Left forelimb (tissue), 1 donor: ENCODE data around the gene N4BP2.
"Not testable (repeated sequence)": the region's sequence is repeated elsewhere in the genome, so short reads cannot be mapped to it uniquely, and the experiment has no call there.

Experiments
- DNase-seq: peaks from one replicate; pipeline ENCODE4 v3.0.0-alpha.2; 2018; ENCODE audit warnings: low spot score

N4BP2 gene

GRCh38 chr4:40056716-40057585, at the start of gene N4BP2:
Gene N4BP2 (plus strand): TSS chr4:40056850. CDS start chr4:40097341, 40,491 bp downstream.
- peak; percentile 92 for DNase-seq

GRCh38 chr4:40016007-40016406, 40.6 kb upstream of the N4BP2 start:
- DNase-seq = no peak

DNA sequence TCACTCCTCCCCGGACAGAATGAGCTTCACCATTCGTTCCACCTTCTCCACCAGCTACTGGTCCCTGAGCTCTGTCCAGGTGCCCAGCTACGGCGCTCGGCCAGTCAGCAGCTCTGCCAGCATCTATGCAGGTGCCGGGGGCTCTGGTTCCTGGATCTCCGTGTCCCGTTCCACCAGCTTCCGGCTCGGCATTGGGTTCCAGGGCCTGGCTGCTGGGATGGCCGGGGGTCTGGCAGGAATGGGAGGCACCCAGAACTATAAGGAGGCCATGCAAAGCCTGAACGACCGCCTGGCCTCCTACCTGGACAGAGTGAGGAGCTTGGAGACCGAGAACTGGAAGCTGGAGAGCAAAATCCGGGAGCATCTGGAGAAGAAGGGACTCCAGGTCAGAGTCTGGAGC, 36.4 kb upstream of the N4BP2 start:
- no peak for DNase-seq

GRCh38 chr4:40021116-40021515, 35.5 kb upstream of the N4BP2 start:
- DNase-seq = not testable (repeated sequence)

- not testable (repeated sequence) for DNase-seq
These were observed 32.6 kb upstream of the N4BP2 start for GRCh38 chr4:40024049-40024448.

- no peak for DNase-seq
These were observed 23.9 kb upstream of the N4BP2 start for GRCh38 chr4:40032785-40033184.

DNA sequence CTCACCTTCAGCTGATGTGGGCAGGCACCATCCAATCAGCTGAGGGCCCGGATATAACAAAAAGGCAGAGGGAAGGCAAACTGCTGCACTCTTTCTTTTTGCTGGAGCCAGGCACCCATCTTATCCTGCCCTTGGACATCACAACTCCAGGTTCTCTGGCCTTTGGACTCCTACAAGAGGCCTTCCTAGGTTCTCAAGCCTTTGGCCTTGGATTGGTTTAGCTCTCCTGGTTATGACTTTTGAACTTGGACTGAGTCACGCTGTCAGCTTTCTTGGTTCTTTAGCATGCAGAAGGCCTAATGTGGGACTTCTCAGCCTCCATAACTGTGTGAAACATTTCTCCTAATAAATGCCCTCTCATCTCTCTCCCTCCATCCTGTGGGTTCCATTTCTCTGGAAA, 23.0 kb upstream of the N4BP2 start:
- no peak for DNase-seq

- DNase-seq = no peak
These were observed 17.7 kb upstream of the N4BP2 start for GRCh38 chr4:40038977-40039376.

- DNase-seq = no peak
These were observed 15.7 kb upstream of the N4BP2 start for GRCh38 chr4:40040908-40041307.

- no peak for DNase-seq
These were observed 12.9 kb upstream of the N4BP2 start for GRCh38 chr4:40043786-40044185.

- no peak for DNase-seq
These were observed 10.2 kb upstream of the N4BP2 start for GRCh38 chr4:40046311-40046980.

DNA sequence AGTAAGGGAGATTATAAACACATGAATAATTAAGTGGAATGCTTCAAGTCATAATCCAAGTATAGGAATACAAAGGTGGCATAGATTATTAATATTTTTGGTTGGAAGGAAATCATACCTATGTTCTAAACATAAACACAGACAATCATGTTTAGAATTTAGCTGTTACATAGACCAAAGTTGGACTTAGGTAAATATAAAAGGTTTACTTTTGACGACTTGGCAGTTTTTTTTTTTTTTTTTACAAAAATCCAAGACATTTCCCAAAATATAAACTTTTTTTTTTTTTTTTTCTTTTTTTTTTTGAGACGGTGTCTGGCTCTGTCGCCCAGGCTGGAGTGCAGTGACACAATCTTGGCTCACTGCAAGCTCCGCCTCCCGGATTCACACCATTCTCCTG, 3.5 kb upstream of the N4BP2 start:
- no peak for DNase-seq

DNA sequence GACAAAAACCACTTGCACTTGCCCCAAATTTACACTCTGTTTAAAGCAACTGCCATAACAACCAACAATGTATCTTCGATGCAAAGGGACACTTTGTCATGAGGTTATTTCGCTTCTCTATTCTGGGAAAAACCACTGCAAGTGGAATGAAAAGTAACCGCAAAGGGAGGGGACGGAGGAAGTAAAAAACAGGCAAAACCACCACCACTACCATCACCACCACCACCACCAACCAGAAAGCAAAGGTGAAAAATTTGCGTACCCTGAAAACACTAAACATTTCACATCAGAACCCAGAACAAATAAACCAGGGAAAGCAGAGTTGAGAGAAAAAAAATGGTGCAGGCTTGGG, 1.2 kb upstream of the N4BP2 start:
- DNase-seq = no peak

DNA sequence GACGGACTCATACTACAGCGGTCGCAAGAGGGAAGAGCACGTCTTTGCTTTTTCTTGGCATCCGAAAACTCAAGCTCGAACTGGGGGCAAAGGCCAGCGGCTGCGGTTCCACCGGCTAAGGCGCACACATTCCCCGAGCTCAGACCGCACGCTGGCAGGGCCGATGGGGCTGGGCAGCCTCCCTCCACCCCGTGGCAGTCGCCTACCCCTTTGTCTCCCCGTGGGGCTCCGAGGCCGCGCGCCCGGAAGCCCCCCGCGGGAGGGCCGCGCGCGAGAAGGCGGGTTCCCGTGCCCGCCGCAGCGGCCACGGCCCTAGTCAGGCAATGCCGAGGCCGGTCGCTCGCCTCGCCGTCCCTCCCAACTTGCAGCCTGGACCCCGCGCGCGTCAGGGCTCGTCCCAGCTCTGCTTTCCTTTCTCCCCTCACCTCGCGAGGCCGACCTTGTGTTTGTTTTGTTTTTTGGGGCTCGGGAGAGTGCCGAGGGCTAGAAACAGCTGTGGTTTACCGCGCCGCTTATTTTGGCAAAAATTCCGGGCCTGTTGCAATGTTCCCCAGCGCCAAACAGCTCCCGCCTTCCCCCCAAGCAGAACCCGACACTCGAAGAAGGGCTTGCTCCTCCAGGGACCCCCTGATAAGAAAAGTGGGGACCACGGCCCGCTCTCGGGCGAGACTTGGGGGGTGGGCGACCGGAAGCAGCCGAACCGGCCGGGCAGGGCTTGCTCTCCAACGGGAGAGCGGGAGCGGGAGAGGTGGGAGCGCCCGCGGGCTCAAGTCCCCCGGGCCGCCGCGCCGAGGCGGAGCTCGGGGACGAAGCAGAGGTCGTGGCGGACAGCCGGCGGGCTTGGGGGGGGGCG, 561 bp upstream of the N4BP2 start:
- DNase-seq = peak; percentile 94

DNA sequence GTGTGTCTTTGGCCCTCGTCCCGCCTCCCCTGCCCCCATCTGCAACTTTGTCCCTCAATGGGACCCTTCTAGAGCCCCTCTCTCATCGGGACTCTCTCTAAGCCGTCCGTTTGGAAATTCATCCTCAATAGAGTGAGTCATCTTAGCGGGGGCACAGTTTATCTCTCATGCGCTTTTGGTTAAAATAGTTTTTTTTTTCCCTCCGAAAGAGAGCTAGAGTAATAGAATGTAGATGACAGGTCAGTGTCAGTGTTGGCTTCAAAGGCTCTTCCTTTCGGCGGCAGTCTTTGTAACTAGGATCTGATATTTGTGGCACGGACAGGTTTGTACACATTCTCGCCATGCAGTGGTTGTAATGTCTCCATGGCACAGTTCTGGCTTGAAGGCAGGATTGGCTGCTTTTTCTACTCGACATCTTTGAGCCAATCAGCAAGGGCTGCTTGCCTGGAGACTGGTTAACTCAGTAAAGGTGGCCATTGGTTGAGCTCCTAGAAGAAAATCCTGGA, 989 bp downstream of the N4BP2 start:
- peak; percentile 80 for DNase-seq

GRCh38 chr4:40058121-40058520, 1.5 kb downstream of the N4BP2 start:
- no peak for DNase-seq

- no peak for DNase-seq
These were observed 2.2 kb downstream of the N4BP2 start for GRCh38 chr4:40058854-40059253.

DNA sequence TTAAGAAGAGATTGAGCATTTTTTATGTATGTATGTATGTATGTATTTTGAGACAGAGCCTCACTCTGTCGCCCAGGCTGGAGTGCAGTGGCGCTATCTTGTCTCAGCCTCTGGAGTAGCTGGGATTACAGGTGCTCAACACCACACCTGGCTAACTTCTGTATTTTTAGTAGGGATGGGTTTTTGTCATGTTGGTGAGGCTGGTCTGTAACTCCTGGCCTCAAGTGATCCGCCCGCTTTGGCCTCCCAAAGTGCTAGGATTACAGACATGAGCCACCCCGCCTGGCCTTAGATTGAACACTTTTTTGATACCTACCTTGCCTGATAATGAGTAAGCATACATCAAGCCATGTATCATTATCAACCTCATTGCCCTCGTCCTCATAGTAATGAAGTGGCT, 2.7 kb downstream of the N4BP2 start:
- no peak for DNase-seq

DNA sequence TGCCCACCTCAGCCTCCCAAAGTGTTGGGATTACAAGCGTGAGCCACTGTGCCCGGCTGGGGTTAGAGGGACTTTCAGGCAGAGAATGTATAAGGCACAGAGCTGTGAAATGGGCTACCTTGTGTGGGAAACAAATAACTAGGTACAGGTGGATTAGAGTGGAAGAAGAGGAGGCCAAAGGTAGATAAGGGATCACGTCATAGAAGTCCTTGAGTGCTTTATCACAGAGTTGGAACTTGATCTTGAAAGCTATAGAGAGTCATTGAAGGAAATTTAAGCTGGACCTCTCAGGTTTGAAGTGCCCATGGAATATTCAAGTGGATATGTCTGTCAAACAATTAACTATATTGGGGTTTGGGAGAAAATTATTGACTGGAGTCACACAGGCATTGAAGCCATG, 8.4 kb downstream of the N4BP2 start:
- no peak for DNase-seq

DNA sequence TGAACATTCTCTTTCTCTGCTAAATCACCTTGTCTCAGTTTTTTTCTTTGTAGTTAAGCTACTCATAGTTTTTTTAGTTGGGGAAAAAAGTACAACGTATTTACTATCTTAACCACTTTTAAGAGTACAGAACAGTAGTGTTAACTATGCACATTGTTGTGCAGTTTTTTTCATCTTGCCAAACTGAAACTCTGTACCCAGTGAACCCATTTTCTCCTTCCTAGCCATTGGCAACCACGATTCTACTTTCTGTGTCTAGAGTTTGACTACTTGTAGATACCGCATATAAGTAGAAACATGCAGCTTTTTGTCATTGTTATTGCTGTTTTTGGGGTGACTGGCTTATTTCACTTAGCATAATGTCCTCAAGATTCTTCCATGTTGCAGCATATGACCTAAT, 10.0 kb downstream of the N4BP2 start:
- no peak for DNase-seq

DNA sequence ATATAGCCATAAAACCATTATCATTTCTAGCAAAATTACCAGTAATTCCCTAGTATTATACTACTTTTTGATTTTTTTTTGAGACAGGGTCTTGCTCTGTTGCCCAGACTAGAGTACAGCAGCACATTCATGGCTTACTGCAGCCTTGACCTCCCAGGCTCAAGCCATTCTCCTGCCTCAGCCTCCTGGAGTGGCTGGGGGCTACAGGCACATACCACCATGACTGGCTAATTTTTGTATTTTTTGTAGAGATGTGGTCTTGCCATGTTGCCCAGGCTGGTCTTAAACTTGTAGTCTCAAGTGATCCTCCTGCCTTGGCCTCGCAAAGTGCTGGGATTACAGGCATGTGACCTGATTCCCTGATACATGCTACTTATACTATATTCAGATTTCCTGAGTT, 13.7 kb downstream of the N4BP2 start:
- no peak for DNase-seq

- DNase-seq = no peak
These were observed 29.8 kb downstream of the N4BP2 start for GRCh38 chr4:40086421-40086820.
